GM12872 (cell line): ENCODE measurements around the gene CHN2.

Experiments
- TF ChIP-seq, protein P1 (sequence below): IDR thresholded peaks from 3 replicates; pipeline ENCODE4 v1.5.1; 2011; ENCODE audit warnings: low read depth, mild to moderate bottlenecking, low read length, moderate library complexity; ENCODE audit not compliant: insufficient read depth

Gene CHN2

DNA sequence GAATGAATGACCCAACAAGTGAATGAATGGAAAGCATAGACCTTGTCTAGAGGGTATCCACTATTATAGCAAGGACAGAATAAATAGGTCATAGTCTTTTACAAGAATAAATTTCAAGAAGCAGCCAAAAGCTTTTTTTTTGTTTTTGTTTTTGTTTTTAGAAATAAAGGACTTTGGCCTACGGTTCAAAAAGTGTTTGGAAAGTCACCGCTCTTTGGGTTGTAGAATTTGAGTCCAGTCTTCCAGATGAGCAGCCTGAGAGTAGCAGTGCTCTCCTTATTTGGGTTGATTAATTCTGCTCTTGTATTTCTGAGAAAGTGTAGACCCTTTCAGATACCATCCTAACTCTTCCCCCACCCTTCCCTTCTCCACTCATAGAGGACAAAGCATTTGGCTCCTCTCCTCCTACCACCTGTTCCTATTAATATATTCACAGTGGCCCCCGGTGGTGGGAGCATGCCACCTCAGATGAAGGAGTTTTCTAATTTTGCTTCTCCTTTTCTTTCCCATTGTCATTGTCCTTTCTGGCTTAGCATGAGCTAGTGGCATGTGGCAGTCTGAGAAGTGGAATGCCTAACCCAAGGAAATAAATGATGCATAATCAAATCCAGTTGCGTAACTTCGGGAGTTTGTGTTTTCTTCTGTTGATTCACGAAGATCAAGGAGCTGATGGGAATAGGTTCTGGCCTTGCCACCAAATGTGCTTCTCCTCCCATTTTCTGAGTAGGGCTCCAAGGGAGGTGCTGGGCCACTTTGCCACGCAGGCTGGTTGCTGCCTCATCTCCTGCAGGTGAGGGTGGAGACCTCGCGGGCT is 114.7 kb downstream of the CHN2 start:
- TF ChIP-seq, protein P1, sequence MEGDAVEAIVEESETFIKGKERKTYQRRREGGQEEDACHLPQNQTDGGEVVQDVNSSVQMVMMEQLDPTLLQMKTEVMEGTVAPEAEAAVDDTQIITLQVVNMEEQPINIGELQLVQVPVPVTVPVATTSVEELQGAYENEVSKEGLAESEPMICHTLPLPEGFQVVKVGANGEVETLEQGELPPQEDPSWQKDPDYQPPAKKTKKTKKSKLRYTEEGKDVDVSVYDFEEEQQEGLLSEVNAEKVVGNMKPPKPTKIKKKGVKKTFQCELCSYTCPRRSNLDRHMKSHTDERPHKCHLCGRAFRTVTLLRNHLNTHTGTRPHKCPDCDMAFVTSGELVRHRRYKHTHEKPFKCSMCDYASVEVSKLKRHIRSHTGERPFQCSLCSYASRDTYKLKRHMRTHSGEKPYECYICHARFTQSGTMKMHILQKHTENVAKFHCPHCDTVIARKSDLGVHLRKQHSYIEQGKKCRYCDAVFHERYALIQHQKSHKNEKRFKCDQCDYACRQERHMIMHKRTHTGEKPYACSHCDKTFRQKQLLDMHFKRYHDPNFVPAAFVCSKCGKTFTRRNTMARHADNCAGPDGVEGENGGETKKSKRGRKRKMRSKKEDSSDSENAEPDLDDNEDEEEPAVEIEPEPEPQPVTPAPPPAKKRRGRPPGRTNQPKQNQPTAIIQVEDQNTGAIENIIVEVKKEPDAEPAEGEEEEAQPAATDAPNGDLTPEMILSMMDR, result no peak

DNA sequence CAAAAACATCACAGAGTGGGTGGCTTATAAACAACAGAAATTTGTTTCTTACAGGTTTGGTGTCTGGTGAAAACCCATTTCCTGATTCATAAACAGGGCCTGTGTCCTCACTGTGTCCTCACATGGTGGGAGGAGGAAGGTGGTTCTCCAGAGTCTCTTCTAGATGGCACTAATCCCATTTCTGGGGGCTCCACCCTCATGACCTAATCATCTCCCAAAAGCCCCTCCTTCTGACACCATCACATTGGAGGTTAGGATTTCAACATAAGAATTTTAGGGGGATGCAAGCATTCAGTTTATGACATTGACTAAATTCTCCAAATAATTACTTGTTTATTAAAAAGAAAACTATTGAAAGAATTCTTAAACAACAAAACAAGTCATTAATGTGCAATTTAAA is 116.0 kb downstream of the CHN2 start:
- TF ChIP-seq, protein P1, result no peak

DNA sequence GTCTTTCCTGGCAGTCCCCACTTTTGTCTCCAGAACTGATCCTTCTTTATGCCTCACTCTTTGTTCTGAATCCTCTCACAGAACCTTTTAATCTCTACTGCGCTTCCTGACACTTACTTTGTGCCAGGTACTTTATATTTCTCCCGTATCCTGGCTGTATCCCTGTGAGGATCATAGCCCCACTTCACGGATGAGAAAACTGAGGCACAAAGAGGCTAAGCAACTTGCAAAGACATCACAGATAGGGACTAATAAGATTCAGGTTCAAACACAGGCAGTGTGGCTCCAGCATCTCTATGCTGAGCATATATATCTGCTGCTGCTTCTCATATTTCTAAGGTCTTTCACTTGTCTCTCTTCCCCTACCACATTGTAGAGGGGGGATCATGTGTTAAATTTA is 116.7 kb downstream of the CHN2 start:
- TF ChIP-seq, protein P1, result no peak

DNA sequence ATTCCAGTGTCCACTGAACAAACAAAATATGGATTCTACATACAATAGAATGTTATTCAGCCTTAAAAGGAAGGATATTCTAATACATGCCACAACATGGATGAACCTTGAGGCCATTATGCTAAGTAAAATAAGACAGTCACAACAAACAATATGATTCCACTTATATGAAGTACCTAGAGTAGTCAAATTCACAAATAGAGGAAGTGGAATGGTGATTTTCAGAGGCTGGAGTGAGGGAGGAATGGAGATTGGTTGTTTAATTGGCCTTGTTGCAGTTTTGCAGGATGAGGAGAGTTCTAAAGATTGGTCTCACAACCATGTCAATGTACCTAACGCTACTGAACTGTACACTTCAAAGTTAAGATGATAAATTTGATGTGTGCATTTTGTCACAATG is 119.6 kb downstream of the CHN2 start:
- TF ChIP-seq, protein P1, result no peak

DNA sequence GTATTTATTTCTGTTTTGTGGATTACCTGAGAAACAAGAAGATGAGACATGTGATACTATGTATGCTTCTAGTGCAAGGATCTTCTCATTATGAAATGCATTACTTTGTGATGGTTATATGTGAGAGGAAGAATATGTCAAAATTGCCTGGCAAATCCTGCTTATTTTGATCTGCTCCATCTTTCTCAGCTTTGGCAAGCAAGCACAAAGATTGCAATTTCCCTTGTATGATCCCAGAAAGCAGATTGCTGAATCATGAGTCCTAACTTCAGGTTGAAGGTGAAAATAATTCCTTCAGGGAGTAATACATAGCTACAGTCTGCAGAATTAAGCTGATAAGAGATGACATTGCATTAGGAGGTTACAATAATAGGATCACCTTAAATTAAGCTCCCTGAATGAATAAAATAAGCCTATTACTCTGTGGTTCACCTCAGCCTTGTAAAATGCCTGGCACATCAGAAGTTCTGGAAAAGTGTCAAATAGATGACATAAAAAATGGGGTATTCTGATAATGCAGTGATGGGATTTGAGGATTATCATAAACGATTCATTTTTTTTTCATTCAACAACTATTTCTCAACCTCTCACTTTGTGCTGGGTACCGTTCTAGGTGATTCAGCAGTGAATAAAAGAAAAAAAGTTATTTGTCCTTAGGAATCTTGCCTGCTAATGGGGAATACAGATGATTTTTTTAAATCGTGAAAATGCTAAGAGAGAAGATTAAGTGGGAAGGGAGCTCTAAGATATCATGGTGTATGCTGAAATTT is 120.7 kb downstream of the CHN2 start:
- TF ChIP-seq, protein P1, result no peak

DNA sequence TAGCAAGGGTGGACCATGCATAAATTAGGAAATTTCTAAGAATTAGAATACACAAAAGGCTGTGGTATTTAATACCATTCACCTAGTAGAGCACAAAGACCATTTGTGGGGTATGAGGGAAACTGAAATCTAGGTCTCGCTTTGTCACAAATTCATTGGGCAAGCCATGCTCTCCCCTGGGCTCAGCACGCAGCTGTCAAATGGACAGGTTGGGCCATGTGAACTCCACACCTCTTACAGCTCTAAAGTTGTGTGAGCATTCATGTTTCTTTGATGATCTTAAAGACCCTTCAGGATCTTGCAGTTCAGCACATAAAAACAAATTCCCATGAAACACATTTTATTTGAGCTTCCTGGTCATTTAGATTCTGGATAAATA is 121.3 kb downstream of the CHN2 start:
- TF ChIP-seq, protein P1, result no peak

DNA sequence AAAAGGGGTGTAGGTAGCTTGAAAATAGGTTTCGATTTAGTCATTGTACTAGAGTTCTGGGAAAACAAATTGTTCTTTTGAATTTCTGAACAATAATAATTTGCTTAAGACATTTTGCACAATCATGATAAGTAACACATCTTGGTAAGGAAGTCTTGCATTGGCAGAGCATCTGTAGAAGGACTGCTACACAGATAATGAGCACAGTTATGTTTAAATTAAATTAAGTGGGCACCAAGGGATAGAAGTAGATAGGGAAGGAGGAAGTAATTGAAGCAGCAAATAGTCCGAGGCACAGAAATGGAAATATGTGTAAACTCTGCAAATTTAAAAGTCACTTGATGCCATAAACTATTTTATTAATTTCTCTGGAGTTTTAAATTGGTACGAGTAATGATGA is 122.4 kb downstream of the CHN2 start:
- TF ChIP-seq, protein P1, result no peak
